SJCRH30 (cell line): ENCODE results near the gene PHF24. TPM values are rescaled to one million over a fixed set of nuclear protein-coding genes. Genes with fewer than 3 reads are reported as not detected.
A peak's percentile ranks its signal among the peaks of the same experiment; 100 is the strongest.
"Not testable (repeated sequence)": the region's sequence is repeated elsewhere in the genome, so short reads cannot be mapped to it uniquely, and the experiment has no call there.

Source experiments
- DNase-seq, 2 experiments: peaks; one replicate each; pipeline ENCODE4 v3.0.0-alpha.2; 2015 to 2020
- H3K27ac ChIP-seq: fragments of 250-450 bp; sonication (Bioruptor Pico); 2 replicates; pipeline ENCODE4 v1.5.1; 2020; ENCODE audit warnings: mild to moderate bottlenecking, moderate library complexity
- H3K27me3 ChIP-seq: fragments of 250-450 bp; sonication (Bioruptor Pico); 2 replicates; pipeline ENCODE4 v1.5.1; 2020; ENCODE audit warnings: mild to moderate bottlenecking, moderate library complexity
- H3K36me3 ChIP-seq: fragments of 250-450 bp; sonication (Bioruptor Pico); 2 replicates; pipeline ENCODE4 v1.5.1; 2020; ENCODE audit warnings: mild to moderate bottlenecking, moderate library complexity
- H3K4me1 ChIP-seq: fragments of 250-450 bp; sonication (Bioruptor Pico); 2 replicates; pipeline ENCODE4 v1.5.1; 2020; ENCODE audit warnings: mild to moderate bottlenecking, moderate library complexity
- H3K4me3 ChIP-seq: fragments of 250-450 bp; sonication (Bioruptor Pico); 2 replicates; pipeline ENCODE4 v1.5.1; 2020; ENCODE audit warnings: mild to moderate bottlenecking, moderate library complexity
- H3K9me3 ChIP-seq: fragments of 250-450 bp; sonication (Bioruptor Pico); replicated peaks from 2 replicates; pipeline ENCODE4 v1.5.1; 2020; ENCODE audit warnings: mild to moderate bottlenecking, moderate library complexity
- total RNA-seq: library from RNA; depleted of rRNA; stranded (reverse); fragments of >200 nt; shearing (Covaris generic); gene quantifications from 2 replicates; pipeline ENCODE4 v1.2.3, GENCODE V29; 2014

PHF24 gene
- total RNA-seq, 1 experiment from 2014 or later, result not detected

DNA sequence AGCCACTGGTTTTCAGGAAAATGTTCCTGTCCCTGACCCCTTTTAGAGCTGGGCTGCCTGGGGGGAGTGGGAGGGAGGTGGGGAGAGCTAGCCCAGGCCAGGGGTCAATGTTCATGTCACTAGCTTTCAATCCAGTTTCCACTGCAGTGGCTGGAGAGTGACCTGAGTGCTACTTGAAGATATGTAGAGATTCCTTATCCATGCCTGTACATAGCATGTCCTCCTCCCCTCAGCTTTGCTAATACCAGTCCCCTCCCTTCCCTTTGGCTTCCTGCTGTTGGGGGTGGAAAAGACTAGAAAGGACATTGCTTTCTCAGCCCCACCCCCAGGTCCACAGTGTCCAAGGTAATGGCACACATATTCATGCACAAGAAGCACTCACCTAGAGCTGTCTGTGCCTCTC is 39.3 kb downstream of the PHF24 start:
- no peaks in the 10 kb centered on the region for H3K9me3 ChIP-seq
- no peak overlapping the region for H3K4me3 ChIP-seq
- H3K27ac ChIP-seq, result no peak overlapping the region
- DNase-seq, result no peak
- peaks cover 6% of the 10 kb centered on the region; the same call in 1 of the 2 replicates for H3K36me3 ChIP-seq
- H3K27me3 ChIP-seq, result no peaks in the 10 kb centered on the region
- H3K4me1 ChIP-seq, result peaks cover 27% of the 10 kb centered on the region

DNA sequence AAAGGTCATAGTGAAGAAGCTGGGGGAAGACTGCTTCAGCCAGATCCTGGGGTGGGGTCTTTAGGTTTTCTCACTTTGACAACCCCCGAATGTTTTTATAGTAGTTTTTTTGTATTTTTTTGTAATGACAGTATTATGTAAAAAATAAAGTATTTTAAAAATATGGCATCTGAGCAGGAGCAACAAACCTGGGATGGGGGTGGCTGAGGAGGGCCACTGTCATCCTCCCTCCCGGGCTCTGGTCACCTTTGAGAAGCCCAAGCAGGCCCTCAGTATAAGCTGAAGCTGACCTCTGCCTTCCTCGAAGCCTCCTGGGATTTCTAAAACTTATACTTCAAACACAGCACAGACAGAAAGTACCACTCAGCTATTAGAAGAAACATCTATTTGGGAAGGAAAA is 40.2 kb downstream of the PHF24 start:
- Histone ChIP-seq H3K27me3 (no peaks in the 10 kb centered on the region), H3K4me1 (peaks cover 18% of the 10 kb centered on the region), H3K36me3 (peaks cover 6% of the 10 kb centered on the region; the same call in 1 of the 2 replicates), H3K4me3 (no peak overlapping the region), H3K9me3 (no peaks in the 10 kb centered on the region), H3K27ac (no peak overlapping the region)
- no peak for DNase-seq

DNA sequence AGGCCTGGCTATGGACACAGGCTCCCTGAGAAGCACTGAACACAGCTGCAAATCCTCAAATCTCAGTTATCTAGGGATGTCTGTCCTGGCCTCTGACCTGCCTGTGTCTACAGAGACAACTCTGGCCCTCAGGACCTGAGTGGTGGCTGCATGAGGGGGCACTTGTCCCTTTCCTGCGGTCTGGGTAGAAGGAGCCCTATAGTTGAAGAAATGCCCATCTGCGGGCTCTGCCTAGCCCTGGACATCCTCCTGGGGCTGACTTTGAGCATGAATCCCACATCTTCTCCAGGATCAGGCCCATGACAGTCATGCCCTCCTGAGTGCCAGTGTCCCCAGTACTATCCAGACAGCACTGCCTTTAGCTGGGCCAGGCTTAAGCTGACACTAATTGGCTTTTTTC is 41.5 kb downstream of the PHF24 start:
- H3K9me3 ChIP-seq, result no peaks in the 10 kb centered on the region
- H3K36me3 ChIP-seq, result peaks cover 6% of the 10 kb centered on the region; the same call in 1 of the 2 replicates
- H3K27ac ChIP-seq, result no peak overlapping the region
- DNase-seq, result no peak
- H3K27me3 ChIP-seq, result no peaks in the 10 kb centered on the region
- H3K4me1 ChIP-seq, result peaks cover 8% of the 10 kb centered on the region
- H3K4me3 ChIP-seq, result no peak overlapping the region

DNA sequence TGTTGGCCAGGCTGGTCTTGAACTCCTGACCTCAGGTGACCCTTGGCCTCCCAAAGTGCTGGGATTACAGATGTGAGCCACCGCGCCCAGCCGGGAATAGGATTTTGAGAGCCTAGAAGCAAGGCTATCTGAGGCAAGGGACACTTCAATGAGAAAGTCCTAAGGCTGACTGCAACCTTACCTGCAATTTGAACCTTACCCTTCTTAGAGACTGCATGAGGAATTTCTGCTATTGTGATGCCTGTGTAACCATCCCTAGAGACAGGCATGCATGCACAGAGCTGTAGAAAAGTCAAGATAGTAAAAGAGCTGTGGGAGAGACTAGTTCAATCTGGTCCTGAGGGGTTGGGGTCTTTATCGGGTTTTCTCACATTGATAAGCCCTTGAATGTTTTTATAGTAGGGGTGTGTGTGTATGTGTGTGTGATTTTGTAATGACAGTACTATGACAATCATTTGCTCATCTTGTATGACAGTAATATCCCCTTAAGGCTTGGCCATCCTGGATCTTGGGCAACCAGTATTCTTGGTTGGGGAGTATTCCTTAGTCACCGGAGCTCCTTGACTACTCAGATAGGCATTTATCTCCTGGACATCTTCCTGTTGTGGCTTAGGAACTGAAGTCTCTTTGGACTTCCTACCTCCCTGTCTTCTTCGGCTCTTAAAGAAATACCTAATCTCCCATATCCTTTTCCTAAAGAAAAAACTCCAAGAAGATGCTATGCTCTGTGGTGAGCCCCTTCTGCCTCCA is 42.6 kb downstream of the PHF24 start:
- H3K4me3 ChIP-seq, result no peak overlapping the region
- no peaks in the 10 kb centered on the region for H3K9me3 ChIP-seq
- no peaks in the 10 kb centered on the region for H3K4me1 ChIP-seq
- H3K27me3 ChIP-seq, result no peaks in the 10 kb centered on the region
- H3K36me3 ChIP-seq, result peaks cover 6% of the 10 kb centered on the region; the same call in 1 of the 2 replicates
- DNase-seq, result no peak
- H3K27ac ChIP-seq, result no peak overlapping the region

DNA sequence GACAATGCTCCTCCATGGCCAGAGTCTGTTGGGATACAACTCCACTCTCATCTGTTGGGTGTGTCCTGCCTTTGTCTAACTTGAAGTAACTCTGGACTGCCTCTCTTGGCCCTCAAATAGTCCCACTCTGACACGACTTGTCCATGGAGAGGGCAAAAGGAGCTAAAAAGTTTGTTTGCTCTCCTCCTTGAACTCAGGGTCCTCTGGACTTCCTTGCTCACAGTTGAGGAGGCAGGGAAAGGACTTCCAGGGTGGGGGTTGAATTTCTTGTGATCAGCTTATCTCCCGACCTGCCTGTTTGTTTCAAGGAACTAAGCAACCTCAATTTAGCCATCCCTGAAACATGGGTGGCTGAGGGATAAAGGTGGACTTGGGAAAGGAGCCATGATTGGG is 43.2 kb downstream of the PHF24 start:
- H3K4me3 ChIP-seq, result no peak overlapping the region
- no peak for DNase-seq
- peaks cover 1% of the 10 kb centered on the region; the same call in 1 of the 2 replicates for H3K36me3 ChIP-seq
- no peak overlapping the region for H3K27ac ChIP-seq
- H3K4me1 ChIP-seq, result no peaks in the 10 kb centered on the region
- no peaks in the 10 kb centered on the region for H3K27me3 ChIP-seq
- H3K9me3 ChIP-seq, result no peaks in the 10 kb centered on the region

DNA sequence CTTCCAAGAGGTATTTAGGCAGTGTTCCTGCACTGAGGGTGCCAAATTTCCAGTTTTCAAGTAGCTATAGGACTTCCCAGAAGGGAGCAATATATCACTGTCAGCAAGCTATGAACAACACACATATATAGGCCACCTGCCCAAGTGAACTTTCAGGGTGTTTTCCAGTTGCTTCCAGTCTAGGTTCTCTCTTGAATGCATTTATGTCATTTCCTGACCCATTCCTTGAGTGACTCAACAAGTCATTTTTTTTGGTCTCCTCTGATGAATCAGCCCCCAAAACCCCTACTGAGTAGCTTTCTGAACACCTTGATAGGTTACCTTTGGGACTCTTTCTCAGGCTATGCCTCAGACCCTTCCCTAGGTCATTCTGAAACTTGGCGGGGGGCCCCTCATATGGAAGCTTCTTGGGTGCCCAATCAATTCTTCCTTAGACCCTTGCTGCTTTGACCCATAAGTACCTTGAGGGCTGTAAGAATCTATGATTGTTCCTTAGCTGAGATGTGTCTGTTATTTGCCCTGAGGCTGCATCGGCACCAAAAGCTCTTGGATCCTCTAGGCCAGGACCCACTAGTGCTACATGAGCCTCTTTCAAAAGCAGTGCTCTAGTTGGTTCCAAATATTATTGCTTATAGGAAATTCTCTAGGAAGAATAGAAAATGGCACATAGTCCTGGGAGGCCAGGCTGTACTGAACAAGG is 43.9 kb downstream of the PHF24 start:
- no peaks in the 10 kb centered on the region for H3K4me1 ChIP-seq
- H3K4me3 ChIP-seq, result no peak overlapping the region
- H3K9me3 ChIP-seq, result no peaks in the 10 kb centered on the region
- H3K36me3 ChIP-seq, result no peaks in the 10 kb centered on the region; the same call in 1 of the 2 replicates
- no peak overlapping the region for H3K27ac ChIP-seq
- DNase-seq, result no peak
- no peaks in the 10 kb centered on the region for H3K27me3 ChIP-seq

DNA sequence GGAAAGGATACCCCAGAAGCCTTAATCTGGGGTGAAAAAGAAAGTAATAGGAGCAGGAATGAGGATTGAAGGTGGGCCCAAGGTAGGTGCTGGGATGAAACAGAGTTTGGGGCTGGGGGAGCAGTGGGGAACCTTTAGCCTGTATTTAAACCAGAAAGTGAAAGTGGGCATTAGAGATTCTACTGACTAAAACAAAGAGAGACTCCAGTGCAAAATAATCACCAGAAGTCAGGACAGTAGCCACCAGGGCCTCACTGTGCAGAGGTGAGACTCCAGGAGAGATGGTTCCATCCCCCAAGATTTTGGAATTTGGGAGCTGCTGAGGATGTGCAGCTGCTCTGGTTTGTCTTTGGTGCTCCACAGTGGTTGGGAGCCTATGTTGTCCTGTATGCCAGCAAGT is 44.5 kb downstream of the PHF24 start:
- no peaks in the 10 kb centered on the region for H3K36me3 ChIP-seq

DNA sequence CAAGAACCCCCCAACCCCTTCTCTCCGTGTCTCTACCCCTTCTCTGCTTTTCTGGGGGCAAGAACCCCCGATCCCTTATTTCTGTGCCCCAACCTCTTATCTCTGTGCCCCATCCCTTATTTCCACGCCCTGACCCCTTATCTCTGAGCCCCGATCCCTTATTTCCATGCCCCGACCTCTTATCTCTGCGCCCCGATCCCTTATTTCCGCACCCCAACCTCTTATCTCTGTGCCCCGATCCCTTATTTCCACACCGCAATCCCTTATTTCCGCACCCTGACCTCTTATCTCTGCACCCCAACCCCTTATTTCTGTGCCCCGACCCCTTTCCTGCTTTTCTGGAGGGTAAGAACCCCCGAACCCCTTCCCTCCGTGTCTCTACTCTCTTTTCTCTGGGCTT is 46.2 kb downstream of the PHF24 start:
- not testable (repeated sequence) for H3K36me3 ChIP-seq, H3K4me1 ChIP-seq, H3K27ac ChIP-seq, H3K27me3 ChIP-seq, DNase-seq, H3K4me3 ChIP-seq, H3K9me3 ChIP-seq

More for the DNA sequence above, 44.5 kb downstream of the PHF24 start:
- H3K27me3 ChIP-seq, result no peaks in the 10 kb centered on the region
- no peak overlapping the region for H3K27ac ChIP-seq
- no peak overlapping the region for H3K4me3 ChIP-seq
- DNase-seq, result no peak
- H3K9me3 ChIP-seq, result no peaks in the 10 kb centered on the region
- no peaks in the 10 kb centered on the region for H3K4me1 ChIP-seq

DNA sequence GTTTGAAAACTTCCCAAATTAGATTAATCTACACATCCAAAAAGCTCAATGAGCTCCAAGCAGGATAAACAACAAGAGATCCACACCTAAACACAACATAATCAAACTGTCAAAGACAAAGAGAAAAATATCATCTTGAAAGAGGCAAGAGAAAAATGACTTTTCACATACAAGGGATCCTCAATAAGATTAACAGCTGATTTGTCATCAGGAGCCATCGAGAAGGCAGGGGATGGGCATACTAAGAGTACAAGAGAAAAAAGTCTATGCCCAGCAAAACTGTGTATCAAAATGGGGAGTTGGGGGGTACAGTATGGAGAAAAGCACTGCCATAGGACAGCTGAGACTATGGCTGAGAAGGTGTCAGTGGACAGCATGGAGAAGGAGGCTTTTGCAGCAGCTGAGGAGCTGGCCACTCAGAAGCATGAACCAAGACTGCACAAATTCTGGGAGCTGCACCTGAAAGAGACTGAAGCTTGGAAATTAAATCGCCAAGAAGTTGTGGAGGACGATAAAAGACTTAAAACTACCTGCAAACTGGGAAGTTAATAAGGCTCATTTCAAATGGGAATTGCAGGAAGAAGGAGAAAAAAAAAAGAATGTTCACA is 52.4 kb downstream of the PHF24 start:
- no peak for DNase-seq
- H3K4me1 ChIP-seq, result no peaks in the 10 kb centered on the region

DNA sequence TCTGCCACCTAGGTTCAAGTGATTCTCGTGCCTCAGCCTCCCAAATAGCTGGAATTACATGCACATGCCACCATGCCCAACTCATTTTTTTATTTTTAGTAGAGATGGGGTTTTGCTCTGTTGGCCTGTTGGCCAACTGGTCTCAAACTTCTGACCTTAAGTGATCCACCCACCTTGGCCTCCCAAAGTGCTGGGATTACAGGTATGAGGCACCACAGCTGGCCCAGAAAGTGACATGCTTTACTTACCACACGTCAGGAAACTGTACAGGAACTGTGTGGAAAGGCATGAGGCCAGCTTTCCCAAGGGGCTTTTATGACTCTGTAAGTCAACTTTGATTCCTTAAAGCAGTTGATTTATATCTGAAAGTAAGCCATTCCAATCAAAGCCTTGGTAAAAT is 56.4 kb downstream of the PHF24 start:
- Histone ChIP-seq H3K27ac (no peak overlapping the region), H3K4me3 (no peak overlapping the region), H3K9me3 (peaks cover 20% of the 10 kb centered on the region), H3K36me3 (no peaks in the 10 kb centered on the region), H3K27me3 (no peaks in the 10 kb centered on the region), H3K4me1 (no peaks in the 10 kb centered on the region)
- DNase-seq, result no peak

More for the DNA sequence above, 52.4 kb downstream of the PHF24 start:
- Histone ChIP-seq H3K27ac (no peak overlapping the region), H3K36me3 (no peaks in the 10 kb centered on the region), H3K4me3 (no peak overlapping the region), H3K9me3 (peaks cover 12% of the 10 kb centered on the region; the same call in 1 of the 2 replicates), H3K27me3 (no peaks in the 10 kb centered on the region)

DNA sequence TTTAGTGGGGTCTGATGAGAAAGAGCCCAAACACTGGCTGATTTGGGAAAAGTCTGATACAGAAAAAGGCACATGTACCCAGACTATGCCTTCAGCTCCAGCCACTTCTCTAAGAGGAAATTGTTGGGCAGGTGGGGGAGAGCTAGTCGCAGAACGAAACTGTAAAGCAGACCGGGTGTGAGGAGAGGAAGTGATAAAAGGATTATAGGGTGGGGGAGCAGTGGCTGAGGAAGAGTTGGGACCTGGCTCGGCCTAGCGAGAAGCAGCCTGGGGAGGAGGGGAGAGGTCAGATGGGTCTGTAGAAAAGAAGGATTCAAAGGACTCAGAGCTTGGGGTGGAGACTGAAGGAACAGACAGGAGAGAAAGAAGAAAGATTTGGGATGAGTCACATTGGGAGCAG is 65.4 kb downstream of the PHF24 start:
- H3K4me1 ChIP-seq, result peaks cover 26% of the 10 kb centered on the region
- not testable (repeated sequence) for H3K27me3 ChIP-seq, DNase-seq, H3K27ac ChIP-seq, H3K9me3 ChIP-seq, H3K36me3 ChIP-seq, H3K4me3 ChIP-seq

DNA sequence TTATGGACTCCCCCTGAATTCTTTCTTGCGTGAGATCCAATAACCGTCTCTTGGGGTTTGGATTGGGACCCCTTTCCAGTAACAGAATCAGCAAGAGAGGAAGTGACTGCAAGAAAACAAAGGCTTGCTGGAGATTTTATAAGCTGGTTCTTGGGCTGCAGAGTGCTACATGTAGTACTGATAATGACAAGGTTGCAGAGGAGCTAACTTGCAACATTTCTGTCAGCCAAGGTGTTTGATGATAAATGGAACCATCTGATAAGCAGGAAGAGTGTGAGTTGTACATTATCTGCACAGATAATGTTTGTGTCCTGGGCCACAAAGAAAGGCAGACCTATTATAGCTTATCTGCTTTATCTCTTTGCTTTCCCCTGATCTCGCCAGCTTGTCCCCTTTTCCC is 68.6 kb downstream of the PHF24 start:
- no peaks in the 10 kb centered on the region for H3K27me3 ChIP-seq
- H3K27ac ChIP-seq, result no peak overlapping the region
- no peaks in the 10 kb centered on the region for H3K36me3 ChIP-seq
- H3K4me3 ChIP-seq, result no peak overlapping the region
- H3K4me1 ChIP-seq, result peaks cover 28% of the 10 kb centered on the region
- no peak for DNase-seq
- H3K9me3 ChIP-seq, result no peaks in the 10 kb centered on the region

DNA sequence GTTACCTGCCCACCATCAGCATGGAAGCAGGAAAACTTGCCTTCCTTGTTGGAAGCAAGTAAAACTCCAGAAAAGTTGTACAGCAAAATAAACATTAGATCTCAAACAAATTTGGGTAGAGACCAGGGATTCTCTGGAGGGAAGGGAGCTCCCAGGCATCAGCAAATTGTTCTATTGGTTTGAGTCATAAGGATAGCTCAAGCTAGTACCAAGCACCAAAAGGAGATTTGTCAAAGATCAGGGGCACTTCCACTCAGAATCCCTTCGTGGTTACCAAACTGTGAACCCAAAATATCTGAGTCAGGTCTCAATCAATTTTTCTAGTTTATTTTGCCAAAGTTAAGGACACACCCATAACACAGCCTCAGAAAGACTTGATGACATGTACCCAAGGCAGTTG is 69.3 kb downstream of the PHF24 start:
- Histone ChIP-seq H3K36me3 (no peaks in the 10 kb centered on the region), H3K27ac (peak overlapping the region; percentile 51), H3K4me3 (no peak overlapping the region), H3K9me3 (no peaks in the 10 kb centered on the region), H3K27me3 (no peaks in the 10 kb centered on the region), H3K4me1 (peaks cover 28% of the 10 kb centered on the region)
- DNase-seq, result peak in 1 of 2 experiments; percentile 16

DNA sequence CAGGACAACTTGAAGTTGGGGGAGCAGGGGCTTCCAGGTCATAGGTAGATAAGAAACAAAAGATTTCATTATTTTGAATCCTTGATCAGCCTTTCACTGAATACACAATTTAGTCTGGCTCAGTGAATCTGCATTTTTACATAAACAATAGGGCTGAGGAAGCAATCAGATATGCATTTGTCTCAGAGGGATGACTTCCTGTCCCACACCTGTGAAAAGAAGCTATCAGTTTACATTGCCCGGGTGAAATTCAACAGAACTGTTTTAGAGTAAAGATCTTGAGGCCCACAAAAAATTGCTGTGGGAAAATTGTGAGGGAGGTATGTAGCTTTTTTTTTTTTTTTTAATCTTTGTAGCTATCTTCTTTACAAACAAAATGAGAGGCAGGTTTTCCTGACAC is 69.8 kb downstream of the PHF24 start:
- no peaks in the 10 kb centered on the region for H3K36me3 ChIP-seq
- no peaks in the 10 kb centered on the region for H3K9me3 ChIP-seq
- no peaks in the 10 kb centered on the region for H3K27me3 ChIP-seq
- H3K4me1 ChIP-seq, result peaks cover 28% of the 10 kb centered on the region
- H3K4me3 ChIP-seq, result no peak overlapping the region
- peak; percentile 14 to 61 for DNase-seq
- H3K27ac ChIP-seq, result peak overlapping the region; percentile 51

DNA sequence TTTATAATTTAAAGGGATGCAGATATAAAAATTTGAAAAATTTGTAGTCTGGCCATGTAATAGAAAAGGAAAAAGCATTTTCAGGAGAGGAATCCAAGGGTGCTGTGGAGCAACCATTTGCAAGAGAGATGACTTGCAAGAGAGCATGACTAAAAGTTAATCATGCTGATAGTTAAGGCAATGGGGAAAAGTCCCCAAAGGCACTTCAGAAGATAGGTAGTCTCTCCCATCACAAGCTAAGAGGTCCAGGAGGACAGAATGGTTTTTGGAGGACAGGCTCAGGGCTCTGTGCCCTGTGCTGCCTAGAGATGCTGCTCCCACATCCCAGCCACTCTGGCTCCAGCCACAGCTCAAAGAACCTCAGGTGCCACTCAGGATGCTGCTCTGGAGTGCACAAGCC is 70.3 kb downstream of the PHF24 start:
- Histone ChIP-seq H3K4me3 (no peak overlapping the region), H3K36me3 (no peaks in the 10 kb centered on the region), H3K4me1 (peaks cover 28% of the 10 kb centered on the region), H3K9me3 (no peaks in the 10 kb centered on the region), H3K27ac (no peak overlapping the region), H3K27me3 (no peaks in the 10 kb centered on the region)
- DNase-seq, result no peak
